ENCODE data around the gene BPIFB3.

Gene BPIFB3

GRCh38 chr20:33015700-33016580, 37.8 kb upstream of the BPIFB3 start:
- DNase-seq: no peak

DNA sequence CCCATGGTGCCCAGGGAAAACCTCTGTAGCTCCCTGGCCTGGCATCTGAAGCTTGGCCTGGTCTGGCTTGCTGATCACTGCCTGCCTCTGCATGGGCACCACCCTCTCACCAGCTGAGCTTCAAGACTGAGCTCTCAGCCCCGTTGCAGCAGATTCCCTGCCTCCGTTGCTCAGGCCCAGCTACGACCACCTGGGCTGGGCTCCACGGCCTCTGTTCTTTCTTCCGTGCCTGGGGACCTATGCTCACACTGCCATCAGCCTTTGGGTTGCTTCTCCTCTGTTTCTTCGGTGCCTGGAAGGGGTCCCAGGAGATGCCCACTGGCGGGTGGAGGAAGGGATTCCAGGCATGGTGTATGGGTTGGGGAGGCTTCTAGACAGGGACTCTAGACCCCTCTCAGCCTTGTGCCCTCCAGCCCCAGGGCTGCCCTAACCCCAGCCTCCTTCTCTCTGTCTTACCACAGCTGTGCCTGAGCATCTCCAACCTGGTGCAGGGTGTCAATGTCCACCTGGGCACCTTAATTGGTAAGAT, 37.1 kb upstream of the BPIFB3 start:
- no peak for DNase-seq

DNA sequence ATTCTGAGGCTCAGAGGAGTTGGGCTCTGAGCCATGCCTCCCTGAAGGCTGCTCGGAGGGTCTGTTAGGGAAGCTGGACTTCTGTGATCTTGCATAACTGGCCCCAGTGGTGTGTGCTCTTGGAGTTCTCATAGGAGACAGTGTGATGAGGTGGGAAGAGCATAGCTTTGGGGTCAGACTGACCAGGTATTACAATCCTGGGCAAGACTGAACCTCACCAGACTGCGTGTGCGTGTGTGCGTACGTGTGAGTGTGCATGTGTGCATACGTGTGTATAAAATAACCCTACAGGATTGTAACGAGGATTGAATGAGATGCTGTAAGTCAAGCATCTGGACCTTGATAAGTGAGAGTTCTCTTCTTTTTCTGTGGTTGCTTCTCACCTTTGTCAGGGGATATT, 36.2 kb upstream of the BPIFB3 start:
- no peak for DNase-seq

- DNase-seq: no peak
Observed at GRCh38 chr20:33018169-33018931, 35.4 kb upstream of the BPIFB3 start.

DNA sequence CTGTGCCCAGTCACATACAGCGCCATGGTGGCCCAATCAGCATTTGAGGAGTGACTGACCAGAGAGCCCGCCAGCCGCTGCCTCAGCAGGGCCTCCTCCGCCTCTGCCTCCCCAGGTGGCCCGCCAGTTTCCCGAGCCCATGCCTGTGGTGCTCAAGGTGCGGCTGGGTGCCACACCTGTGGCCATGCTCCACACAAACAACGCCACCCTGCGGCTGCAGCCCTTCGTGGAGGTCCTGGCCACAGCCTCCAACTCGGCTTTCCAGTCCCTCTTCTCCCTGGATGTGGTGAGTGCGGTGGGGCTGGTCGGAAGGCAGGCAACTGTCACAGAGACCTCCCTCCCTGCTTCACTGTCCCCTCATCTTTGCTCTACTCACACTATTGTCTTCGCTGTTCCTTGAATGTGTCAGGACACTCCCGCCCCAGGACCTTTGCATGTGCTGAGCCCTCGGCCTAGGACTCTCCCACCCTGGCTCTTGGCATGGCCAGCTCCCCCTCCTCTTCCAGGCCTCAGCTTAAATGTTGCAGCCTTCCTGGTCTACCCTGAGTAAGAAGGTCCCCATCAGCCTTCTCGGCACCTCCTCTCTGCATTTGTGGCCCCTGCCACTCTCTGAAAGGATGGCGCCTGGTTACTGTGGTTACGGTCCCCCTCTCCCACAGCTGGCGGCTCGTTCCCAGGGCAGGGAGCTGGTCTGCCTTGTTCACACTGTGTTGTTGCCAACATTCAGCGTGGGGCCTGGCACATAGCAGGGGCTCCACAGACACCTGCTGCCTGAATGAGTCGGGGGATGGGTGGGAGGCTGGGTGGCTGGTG, 34.0 kb upstream of the BPIFB3 start:
- no peak for DNase-seq

- DNase-seq: no peak
Observed at GRCh38 chr20:33020278-33021161, 33.2 kb upstream of the BPIFB3 start.

- DNase-seq: no peak
Observed at GRCh38 chr20:33021879-33022278, 31.8 kb upstream of the BPIFB3 start.

DNA sequence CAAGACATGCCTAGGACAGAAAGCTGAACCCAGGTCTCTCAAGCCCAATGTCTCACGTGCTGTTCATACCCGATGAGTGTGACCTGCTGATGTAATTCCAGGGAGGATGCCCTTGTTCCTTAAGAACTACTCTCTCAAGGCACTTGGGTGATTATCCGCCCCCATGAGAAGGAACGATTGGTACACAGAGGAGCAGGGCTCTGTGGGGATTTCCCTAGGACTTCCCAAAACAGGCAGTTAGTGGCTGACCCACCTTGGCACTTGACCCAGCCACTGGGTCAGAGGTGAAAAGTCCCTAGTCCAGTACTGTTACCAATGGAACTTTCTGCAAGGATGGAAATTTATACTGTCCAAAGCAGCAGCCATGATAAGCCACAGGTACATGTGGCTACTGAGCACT, 31.4 kb upstream of the BPIFB3 start:
- DNase-seq: no peak

GRCh38 chr20:33022694-33023438, 30.8 kb upstream of the BPIFB3 start:
- DNase-seq: no peak

GRCh38 chr20:33023439-33024242, 30.1 kb upstream of the BPIFB3 start:
- no peak for DNase-seq

DNA sequence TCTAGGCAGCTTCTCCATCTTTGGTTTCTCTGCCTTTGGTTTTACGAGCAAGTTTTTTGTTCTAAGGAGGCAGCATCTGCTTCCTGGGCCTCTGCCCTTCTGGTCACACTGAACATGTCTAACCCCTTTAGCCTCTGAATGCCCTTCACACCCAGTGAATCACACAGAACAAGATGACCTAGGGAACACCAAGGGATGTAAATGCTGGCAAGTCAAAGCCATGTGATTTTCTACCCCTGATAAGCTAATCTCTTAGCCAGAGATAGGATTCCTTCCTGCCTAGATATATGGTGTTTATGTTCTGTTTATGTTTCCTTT, 29.5 kb upstream of the BPIFB3 start:
- DNase-seq: no peak

- DNase-seq: no peak
Observed at GRCh38 chr20:33024609-33025317, 28.9 kb upstream of the BPIFB3 start.

GRCh38 chr20:33025318-33025876, 28.3 kb upstream of the BPIFB3 start:
- no peak for DNase-seq

- no peak for DNase-seq
Observed at GRCh38 chr20:33026072-33026778, 27.5 kb upstream of the BPIFB3 start.

DNA sequence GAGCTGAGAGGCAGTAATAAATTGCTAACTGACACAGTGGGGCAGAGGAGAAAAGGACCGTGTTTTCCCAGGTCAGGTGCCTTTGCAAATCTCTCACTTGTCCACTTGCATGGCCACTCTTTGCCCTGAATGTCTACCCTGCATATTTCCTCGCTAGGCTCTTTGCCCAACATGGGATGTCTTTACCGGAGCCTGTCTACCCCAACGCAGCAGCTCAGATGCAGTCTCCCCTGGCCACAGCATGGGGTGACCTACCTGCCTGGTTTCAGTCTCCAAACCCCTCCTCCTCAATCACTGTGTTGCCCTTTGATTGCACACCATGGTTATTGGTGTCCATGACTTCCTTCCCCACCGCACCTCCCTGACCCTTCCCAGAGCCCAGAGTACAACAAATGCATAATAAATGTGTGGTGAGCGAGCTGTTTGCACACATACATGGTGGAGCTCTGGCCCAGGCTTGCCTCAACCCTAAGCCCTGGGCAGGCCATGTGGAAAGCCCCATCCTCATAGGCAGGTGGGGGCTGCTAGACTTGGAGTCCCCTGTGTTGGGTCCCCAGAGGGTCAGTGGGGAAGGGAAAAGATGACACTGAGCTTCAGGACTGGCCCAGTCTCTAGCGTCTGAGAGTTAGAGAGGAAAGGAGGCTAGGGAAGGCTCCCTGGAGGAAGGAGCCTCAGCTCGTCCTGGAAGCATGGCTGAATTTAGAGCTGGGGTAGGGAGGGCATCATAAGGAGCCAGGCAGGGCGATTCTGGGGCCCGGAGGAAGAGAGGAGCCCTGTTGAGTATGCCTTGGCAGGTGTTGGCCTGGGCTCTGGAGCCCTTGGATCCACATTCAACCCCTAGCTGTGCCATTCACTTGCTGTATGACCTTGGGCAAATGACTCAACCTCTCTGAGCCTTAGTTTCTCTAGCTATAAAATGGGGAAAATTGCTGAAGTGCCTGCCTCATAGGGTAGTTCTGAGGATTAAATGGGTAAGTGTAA, 26.6 kb upstream of the BPIFB3 start:
- no peak for DNase-seq

DNA sequence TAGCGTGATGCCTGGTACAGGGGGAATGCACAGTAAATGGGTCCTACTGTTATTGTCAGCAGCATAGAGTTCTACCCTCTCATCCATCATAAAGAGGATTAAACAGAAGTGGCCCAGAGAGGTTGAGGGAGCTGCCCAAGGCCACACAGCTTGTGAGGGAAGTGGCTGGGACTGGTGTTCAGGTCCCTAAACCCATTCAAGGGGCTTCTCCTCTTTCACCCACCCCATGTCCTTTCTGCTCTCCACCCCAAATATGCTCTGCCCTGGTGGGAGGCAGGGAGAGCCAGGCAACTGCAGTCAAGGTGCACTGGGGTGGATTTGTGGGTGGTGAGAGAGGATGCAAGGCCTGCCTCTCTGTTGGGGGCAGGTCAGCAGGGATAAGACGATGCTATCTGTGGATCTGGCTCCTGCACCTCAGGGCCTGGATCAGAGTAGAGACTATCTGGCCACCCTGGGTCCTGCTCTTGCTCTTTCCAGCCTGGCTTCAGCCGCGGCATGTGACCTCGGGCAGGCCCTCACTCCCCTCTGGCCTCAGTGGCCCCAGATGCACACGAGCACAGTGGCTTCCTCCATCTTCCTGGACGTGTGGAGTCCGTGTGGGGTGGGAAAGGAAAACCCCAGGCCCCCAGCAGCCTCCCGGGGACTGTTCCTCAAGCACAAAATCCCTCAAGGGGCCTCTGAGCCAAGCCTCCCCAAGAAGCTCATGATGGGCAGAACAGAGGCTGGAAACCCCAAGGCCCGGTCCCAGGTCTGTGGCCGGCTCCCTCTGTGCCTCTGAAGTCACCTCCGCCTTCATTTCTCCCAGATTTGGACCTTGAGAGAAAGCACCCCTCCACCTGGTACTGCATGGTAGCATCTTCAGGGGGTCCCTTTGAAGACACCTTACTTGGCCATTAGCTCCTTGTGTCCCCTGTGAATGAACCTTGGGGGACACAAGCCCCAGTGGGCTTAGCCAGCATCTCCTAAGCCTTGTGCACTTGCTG, 25.6 kb upstream of the BPIFB3 start:
- no peak for DNase-seq
